ENCODE results near the gene RIN3.

The RIN3 gene

DNA sequence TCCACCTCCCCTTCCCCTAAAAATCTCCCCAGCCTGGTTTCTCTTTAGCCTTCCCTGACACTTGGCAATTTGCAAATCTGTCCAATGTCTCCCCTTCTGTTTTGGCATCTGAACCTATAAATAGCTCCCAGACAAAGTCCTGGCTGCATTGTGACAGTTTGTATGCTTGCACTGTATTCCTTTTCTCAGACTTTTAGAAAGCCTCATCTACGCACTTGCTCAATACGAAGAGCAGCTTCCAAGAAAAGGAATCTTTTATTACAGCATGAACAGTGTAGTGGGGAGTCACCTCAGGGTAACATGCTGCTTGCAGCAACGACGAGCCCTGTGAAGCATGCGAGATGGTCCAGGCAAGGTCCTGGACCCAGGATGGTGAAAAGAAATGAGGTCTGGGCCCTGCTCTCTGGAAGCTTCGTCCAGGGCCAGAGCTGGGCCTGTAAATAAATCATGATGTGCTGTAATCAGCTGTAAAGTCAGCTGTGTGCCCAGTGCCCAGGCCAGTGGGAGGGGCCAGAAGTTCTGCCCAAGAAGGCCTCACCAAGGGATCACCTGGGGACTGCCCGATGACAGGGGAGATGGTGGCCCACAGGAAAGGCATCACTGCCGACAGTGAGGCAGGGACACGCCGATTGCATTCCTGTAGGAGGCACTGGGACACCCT is 88.3 kb downstream of the RIN3 start:
- DNase-seq = no peak

DNA sequence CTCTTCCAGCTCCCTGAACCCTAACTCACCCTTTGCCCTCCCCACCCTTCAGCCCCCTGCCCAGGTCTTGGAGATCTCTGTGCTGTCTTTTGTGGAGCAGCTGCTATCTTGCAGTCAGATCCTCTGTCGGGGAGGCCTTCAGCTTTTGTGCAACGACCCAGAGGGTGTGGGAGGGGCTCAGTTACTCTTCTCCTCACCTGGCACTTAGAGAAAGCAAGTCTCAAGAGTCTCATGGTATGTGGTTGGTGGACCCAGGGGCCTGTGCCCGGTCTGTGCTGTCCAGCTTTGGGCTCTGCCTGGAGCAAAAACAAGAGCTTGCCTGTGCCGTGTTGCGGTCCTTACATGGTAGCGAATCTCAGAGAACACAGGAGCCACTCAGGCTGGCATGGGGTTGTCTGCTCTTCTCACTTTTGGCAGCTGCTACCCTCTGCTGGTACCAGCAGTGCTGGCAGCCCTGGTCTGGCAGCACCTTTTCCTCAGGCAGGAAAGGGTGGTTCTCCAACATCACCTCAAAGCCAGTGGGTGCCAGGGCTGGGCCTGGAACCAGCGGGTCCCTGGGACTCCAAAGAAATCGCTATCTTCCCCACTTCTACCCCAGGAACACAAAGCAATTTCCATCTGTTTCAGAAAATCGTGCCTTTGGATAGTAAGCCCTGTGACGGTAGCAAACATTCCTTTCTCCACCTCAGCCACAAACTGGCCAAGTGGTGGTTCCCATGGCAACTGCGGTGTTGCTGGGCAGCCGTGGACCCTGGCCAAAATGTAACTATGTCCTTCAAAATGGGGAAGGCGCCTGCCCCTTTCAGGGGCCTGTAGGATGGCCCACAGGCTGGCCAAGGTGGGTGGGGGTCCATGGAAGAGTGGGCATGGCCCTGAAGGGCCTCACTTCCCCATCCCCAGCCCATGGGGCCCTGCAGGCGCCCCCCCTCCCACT is 90.0 kb downstream of the RIN3 start:
- peak; percentile 11 for DNase-seq

DNA sequence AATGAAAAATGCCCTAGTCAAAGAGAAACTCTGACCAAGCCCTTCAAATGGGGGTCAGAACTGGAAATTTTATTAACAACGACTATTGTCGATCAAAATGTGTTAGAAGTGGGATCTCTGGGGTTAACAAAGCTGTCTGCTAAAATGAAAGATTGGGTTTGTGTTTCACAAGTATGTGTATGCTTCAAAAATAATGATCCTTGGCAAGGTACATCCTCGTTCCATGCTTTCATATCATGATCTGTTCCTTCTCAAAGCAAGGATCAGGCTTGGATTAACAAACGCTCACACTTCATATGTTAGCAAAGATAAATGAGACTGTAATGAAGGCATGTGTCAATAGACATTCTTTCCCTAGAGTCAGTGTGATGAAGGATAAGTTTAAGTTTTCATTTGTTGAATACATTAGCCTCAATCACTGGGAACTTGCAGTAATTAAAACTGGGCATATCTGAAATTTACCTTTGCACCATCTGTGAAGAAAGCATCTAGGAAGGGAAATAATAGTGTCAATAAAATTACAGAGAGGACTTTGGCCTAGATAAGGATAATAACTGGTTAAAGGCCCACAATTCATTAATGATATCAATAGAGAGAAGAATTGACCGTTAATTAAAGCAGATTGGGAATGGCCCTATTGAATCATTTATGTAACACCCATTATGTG is 91.8 kb downstream of the RIN3 start:
- no peak for DNase-seq

DNA sequence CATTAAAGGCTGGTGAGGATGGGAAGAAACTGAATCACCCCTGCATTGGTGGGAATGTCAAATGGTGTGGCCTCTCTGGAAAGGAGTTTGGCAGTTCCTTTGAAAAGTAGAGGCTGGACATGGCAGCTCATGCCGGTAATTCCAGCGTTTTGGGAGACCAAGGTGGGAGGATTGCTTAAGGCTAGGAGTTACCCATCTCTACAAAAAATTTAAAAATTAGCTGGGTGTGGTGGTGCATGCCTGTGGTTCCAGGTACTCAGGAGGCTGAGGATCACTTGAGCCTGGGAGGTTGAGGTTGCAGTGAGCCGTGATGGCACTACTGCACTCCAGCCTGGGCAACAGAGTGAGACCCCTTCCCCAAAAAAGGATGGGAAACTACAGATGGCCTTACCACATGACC is 93.7 kb downstream of the RIN3 start:
- DNase-seq = no peak

DNA sequence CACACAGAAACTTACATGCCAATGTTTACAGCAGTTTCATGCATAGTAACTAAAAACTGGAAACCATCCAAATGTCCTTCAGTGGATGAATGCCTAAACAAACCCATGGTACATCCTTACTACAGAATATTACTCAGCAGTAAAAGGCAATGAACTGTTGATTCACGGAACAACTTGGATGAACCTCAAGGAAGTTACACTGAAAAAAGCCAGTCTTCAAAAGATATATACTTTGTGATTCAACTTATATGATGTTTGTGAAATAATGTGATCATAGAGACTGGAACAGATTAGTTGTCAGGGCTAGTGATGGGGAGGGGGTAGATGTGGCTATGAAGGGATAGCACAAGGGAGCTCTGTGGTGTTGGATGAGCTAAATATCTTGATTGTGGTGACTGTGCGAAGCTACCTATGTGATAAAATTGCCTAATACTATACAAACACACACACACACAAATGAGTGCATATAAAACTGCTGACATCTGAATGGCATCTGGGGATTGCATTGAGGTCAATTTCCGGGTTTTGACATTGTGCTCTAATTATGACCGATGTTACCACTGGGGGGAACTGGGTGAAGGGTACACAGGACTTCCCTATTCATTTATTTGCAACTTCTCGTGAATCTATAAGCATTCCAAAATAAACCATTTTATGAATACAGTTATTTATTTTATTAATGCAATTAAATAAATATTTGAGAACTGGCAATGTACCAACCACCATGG is 94.3 kb downstream of the RIN3 start:
- no peak for DNase-seq

DNA sequence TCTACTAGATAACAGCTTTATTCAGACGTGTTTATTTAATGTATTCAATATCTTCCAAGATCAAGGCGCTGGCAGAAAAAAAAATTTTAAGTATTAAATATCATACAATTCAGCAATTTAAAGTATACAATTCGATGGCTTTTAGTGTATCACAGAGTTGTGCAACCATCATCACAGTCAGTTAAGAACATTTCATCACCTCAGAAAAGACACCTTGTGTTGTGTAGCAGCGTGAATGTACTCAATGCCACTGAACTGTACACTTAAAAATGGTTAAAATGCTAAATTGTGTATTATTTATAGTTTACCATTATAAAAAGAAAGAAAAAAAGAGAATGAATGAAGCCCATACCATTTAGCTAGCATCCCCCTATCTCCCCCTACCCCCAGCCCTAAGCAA is 96.4 kb downstream of the RIN3 start:
- DNase-seq = no peak

DNA sequence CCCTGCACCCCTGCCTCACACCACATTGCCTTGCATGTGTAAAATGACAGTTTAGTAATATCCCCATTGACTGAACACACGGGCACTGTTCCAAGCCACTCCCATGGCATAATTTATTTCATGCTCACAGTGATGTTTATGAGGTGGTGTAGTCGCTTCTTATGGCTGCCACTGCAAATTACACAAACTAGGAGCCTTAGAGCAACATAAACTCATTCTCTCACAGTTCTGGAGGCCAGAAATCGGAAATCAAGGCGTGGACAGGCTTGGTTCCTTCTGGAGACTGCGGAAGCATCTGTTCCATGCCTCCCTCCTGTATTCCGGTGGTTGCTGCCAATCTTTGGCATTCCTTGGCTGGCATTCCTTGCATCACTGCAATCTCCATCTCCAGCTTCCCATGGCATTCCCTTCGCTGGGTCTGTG is 97.3 kb downstream of the RIN3 start:
- DNase-seq = no peak

DNA sequence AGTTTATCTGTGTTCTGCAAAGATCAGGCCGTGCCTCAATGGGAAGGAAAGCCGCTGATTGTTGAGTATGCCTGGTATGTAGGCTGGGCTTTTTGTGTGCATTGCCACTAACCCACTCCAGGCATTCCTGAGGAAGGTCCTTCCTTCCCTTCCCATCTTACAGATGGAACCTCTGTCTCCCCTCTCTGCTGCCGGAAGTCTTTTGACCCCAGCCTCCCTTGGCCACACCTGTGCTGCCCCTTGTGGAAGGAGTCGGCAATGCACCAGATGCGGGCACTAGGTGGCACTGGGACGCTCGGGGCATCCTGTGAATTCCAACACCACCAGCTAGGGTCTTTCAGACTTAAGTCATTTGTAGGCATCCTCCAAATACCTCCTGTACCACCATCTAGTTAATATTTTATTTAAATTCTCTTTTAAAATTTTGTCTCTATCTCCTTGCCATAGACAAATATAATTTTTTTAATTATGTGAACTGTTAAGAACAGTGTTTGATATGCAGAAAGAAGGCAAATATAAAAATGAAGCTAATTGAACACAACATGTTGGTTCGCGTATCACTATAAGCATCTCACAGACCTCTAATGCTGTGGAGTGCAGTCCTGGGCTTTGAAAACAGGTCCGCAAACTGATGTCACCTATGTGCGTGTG is 99.6 kb downstream of the RIN3 start:
- peak; percentile 4 for DNase-seq

DNA sequence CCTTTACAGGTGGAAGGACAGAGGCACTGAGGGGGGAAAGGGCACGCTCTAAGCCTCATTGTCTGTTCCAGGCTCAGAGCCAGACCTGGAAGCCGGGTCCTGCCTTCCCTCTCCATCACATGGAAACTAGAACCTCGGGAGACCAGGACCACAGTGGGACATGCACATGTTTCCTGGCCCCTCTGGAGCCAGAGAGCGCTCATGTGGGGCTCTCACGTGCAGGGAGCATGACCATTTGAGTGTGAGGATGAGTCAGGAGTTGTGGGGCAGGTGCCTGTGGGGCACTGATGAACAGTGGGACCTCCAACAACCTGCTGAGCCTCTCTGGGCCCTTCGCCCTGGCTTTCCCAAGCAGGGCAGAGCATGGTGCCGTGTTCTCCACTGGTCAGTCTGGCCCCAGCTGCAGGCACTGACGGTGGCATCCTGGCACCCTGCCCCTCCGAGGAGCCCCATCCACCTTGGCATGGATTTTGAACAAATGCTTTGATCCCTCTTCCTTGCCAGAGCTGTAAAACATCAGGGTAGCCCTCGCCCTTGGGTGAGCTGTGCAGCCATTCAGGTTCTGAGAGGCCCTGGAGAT is 100.2 kb downstream of the RIN3 start:
- DNase-seq = no peak

DNA sequence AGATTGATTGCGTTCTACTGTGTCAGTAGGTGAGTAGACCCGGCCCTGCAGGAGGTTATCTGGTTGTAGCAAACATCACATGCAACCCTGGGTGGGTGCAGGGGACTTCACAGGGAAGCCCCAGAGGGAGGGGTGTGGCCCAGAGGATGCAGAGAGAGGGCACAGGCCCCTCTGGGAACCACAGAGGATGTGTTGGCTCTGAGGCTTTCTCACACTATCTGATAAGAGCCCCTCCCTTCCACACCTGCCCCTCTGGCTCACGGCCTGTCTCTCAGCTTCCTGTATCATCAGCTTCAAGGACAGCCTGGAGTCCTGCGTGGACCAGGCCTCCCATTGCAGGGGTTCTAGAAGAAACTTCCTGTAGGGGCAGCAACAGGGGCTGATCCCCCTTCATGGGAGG is 101.9 kb downstream of the RIN3 start:
- no peak for DNase-seq

DNA sequence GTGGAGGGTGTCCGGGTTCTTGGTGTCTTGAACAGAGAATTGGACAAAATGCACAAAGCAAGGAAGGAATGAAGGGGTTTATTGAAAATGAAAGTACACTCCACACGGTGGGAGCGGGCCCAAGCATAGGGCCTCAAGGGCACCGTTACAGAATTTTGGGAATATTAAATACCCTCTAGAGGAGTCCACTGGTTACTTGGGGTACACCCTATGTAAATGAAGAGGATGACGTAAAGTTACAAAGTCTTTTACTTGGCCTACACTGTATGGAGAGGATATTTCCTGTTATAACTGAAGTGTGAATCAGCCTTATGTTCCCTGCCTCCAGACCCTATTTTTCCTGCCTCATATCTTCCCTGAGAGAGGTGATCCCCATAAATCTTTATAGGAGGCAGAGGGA is 102.6 kb downstream of the RIN3 start:
- no peak for DNase-seq

DNA sequence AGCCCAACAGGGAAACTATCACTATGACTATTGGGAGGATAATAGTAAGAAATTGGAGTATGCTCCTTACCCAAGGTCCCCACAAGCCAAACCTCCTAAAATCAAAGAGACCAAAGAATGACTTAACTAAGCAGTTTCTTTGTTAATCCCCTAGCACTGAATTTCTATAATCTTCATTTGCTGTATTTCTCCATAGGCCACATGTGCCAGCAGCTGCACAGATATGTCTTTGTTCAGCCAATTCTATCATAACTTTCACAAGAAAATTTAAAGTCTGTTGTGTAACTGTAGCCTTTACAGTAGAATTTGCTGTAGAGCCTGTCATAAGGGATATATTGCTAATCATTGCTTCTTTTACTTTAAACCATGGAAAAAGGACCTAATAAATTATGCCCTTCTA is 104.0 kb downstream of the RIN3 start:
- no peak for DNase-seq

DNA sequence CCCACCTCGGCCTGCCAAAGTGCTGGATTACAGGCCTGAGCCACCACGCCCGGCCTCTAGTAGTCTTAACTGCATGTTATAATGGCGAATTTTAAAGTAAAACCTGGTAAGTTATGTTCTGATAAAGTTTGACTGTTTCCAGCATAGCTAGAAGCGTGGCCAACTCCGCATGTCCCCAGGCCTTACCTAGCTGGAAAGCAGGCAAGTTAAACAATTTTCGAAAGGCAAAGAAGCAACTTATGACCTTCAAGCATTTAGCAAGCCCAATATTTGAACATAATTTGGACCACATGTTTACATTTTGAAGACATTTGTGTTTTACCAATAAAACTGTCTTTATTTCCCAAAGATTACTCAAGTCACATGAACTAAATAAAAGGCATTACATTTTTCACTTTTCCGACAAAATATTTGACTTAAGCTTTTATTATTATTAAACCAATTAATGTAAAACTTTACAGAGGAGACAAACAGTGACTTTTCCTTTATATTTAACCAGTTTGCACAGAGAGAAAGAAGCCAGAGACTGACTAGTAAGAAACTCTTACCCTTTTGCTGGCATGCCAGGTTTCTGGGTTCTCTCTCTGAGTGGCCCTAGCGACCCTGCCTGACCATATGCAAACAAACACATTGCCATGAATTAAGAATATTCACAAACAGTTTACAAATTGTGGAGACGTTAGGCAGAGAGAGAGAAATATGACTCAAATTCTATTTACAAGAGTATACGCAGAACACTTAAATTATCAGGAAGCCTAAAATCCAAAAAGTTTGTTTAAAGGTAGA is 106.3 kb downstream of the RIN3 start:
- no peak for DNase-seq

DNA sequence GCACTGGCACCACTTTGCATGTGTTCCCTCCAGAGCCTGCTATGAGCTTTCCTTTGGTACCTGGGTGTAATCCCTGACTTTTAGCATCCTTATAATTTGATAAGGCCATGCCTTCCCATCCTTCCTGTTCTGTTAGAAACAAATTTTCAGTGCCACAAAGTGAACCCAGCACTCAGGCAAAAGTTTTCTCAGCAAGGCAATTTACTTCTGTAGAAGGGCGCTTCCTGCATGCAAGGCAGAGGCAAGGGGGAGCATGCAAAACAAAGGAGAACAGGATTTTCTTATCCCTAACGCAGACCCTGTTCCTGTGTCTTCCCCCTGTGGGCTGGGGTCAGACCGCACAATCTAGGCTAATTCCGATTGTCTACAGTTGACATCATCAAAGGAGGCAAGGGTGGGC is 108.7 kb downstream of the RIN3 start:
- DNase-seq = no peak

DNA sequence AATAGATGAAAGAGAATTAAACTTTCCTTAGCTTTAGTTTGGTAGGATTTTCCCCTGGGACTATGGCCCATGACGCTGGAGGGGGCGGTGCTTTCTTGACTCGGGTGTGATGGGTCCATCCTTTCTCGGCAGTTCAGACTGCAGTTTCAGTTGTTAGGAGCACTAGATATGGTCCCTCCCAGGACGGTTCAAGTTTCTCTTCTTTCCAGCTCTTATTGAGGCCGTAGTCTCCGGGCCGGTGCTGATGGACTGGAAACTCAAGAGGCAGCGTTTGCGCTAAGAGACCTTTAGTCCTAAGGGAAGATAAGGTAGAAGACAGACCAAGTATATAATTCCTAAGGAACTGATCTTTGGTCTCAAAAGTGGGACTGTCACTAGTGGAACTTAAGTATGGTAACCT is 111.2 kb downstream of the RIN3 start:
- no peak for DNase-seq

DNA sequence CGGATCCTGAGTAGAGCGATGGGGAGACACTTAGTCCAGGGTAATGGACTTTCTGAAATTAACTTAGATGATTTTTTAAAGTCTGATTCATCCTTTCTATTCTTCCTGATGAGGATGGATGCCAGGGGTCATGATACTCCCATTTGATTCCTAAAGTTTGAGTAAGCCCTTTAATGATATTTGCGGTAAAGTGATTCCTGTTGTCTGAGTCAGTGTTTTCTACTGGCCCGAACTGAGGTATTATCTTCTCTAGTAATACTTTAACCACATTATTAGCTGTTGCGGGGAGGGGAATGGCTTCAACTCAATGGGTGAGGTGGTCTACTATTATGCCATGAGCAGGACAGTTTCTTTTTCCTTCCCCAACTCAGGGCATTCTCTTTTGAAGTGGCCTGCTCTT is 111.6 kb downstream of the RIN3 start:
- no peak for DNase-seq

DNA sequence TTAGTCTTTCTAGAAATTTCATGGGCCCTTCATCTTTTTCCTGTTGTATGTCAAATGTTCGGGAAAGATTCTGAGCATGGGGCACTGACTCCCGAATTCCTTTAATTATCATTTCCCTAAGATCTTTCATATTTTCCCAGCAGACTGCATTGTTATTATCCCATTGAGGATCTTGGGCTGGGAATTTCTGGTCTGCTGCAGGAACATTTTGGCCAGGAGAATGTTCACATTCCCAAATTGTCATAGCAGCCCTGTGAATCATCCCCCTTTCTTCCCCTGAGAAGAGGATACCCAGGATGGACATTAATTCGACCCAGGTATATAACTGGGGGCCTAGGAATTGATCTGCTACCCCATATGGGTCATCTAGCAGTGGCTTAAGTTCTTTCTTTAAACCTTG is 112.5 kb downstream of the RIN3 start:
- no peak for DNase-seq

DNA sequence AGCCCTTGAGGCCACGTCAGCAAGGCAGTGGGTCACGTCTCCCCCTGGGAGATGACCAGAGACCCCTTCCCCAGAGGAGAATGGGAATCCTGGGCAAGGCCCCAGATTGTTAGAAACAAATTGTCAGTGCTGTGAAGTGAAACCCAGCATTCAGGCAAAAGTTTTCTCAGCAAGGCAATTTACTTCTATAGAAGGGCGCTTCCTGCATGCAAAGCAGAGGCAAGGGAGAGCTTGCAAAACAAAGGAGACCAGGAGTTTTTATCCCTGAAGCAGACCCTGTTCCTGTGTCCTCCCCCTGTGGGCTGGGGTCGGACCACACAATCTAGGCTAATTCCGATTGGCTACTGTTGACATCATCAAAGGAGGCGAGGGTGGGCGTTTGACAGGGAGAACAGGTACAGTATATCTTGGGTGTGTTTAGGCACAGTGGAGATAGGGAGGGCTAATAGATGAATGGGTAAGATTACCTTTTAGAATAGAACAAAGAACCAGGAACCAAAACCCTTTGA is 114.2 kb downstream of the RIN3 start:
- DNase-seq = no peak

DNA sequence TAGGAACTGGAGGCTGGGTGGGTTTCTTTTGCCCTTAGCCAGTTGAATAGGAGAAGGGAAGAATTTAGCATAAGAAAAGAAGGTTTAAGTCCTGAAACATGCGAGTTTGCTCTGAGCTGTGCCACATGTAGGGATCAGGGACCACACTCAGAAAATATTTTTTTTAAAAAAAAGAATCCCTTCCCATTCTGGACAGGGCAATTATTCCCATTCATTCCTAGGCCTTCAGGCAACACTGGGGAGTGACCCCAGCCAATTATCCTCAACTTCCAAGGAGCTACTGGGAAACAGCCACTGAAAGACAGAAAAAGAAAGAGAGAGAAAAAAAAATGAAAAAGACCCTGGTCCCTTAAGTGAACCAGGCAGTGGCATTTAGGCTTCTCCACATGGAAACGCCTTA is 115.1 kb downstream of the RIN3 start:
- DNase-seq = no peak

DNA sequence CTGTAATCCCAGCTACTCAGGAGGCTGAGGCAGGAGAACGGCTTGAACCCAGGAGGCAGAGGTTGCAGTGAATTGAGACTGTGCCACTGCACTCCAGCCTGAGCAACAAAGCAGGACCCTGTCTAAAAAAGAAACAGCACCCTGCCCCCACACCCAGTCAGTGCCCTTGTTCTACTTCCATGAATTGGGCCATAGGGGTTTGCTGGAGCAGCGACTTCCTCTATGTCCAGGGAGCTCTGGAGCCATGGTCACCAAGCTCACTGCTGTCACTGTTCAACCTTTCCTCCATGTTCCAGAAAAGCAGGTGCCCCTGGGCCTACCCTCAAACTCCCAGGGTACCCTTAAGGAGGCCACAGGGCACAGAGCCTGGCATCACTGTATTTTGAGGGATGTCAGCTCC is 116.8 kb downstream of the RIN3 start:
- DNase-seq = no peak

DNA sequence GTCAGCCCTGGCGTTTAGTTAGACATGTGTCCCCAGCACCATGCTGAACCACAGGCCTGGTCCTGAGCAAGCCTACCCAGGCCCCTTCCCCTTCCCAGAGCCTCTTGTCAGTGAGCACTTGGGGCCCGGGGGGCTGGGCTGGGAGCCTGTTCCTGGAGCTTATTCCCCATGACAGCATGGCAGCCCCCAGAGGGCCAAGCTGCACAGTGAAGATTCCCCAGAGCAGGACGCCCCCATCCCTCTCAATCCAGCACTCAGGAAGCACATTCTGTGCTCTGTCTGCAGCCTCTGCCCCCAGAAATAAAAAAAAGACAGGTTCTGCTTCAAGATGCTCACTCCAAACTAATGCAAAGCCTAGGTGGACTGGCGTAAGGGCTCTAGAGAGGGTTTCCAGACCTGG is 117.5 kb downstream of the RIN3 start:
- no peak for DNase-seq

All from midbrain (tissue), 1 donor.